ENCODE results near the gene STK39.

DNA sequence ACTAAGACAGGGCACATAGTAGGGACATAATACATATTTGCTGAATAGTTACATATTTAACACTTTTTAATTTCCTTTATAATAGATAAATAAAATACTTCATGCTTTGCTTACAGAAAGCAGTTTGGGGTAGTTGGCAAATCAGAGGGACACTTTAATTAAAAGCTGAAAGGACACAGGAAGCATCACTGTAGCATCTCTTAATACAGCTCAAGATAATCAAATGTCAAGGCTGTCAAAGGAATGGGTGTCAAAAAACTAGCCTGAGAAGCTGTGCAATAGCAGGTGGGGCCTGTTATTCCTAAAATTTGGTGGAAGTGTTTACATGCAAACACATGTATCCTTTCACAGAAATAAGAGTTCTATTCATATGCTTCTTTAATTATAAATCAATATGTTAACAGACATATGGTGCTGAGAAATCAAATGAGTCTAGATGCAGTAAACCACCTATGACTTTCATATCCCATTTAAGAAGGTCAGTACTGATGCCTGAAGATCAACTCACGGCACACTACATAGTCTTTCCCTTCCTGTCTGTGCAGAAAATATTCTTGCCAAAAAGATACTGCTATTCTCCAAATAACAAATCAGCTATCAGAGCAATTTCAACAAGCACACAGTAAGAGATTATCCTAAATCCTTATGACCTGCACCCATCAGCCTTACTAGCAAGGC lies 174.6 kb downstream of the STK39 start:
- TF ChIP-seq, protein P1, sequence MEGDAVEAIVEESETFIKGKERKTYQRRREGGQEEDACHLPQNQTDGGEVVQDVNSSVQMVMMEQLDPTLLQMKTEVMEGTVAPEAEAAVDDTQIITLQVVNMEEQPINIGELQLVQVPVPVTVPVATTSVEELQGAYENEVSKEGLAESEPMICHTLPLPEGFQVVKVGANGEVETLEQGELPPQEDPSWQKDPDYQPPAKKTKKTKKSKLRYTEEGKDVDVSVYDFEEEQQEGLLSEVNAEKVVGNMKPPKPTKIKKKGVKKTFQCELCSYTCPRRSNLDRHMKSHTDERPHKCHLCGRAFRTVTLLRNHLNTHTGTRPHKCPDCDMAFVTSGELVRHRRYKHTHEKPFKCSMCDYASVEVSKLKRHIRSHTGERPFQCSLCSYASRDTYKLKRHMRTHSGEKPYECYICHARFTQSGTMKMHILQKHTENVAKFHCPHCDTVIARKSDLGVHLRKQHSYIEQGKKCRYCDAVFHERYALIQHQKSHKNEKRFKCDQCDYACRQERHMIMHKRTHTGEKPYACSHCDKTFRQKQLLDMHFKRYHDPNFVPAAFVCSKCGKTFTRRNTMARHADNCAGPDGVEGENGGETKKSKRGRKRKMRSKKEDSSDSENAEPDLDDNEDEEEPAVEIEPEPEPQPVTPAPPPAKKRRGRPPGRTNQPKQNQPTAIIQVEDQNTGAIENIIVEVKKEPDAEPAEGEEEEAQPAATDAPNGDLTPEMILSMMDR (IDR thresholded peaks at IDR 0.05; ENCODE audit: low read depth, low read length, poor library complexity, severe bottlenecking): no peak
- no peak for TF ChIP-seq EZH2phosphoT487 (IDR thresholded peaks at IDR 0.05; ENCODE audit: borderline replicate concordance, low read length)
